Right lobe of liver (tissue), 4 donors: ENCODE measurements around the gene TPM4.

ENCODE experiments used
- CTCF ChIP-seq, 4 donors: fragments of 200-600 bp in 3 of 4; fragments of 450-650 bp in 1 of 4; IDR thresholded peaks; one replicate each; pipeline versions ENCODE4 v1.5.1 to v1.8.0; 2016 to 2022; ENCODE audit warnings: antibody characterized with exemption in 4 of 4, mild to moderate bottlenecking in 2 of 4
- POLR2A ChIP-seq: fragments of 450-650 bp; IDR thresholded peaks from one replicate; pipeline ENCODE4 v1.6.1; 2017; ENCODE audit warnings: antibody characterized with exemption, mild to moderate bottlenecking
- donor health status: DM: no; HTN: no; CAD: no.
- donor health status: DM: no; HTN: no; CAD: no.
- donor health status: DM: no; HTN: yes; CAD: no.

- TF ChIP-seq CTCF (IDR thresholded peaks at IDR 0.05) (no peak), POLR2A (no peak)
Measured at GRCh38 chr19:16134510-16134909, 58.2 kb downstream of the TPM4 start.
